Endothelial cell of umbilical vein (primary cell): ENCODE measurements around the gene ADAM20. TPM values are rescaled to one million over a fixed set of nuclear protein-coding genes. Genes with fewer than 3 reads are reported as not detected.

ENCODE experiments used
- Bru-seq: library from RNA; stranded (reverse); fragments of 400-500 nt; gene quantifications from one replicate; lab custom pipeline; 2021; lab: Mats Ljungman, UMichigan
- BruChase-seq, 2 experiments: library from RNA; stranded (reverse); fragments of 400-500 nt; gene quantifications; one replicate each; lab custom pipeline; 2021; lab: Mats Ljungman, UMichigan
- BruUV-seq: library from RNA; stranded (reverse); fragments of 400-500 nt; replicated peaks from 2 replicates; lab custom pipeline; 2021; lab: Mats Ljungman, UMichigan
- CTCF ChIA-PET: fragments of 300-600, 350-600 bp; sonication (Branson Sonifier 250); formaldehyde crosslinking; loops from one replicate; lab custom pipeline; 2021; ENCODE audit warnings: antibody characterized with exemption, inconsistent platforms; lab: Charles Lee
- POLR2A ChIA-PET: fragments of 300-600, 350-600 bp; sonication (Branson Sonifier 250); formaldehyde crosslinking; loops from one replicate; lab custom pipeline; 2021; ENCODE audit warnings: antibody characterized with exemption, inconsistent platforms; lab: Charles Lee
- DNase-seq: peaks from one replicate; pipeline ENCODE4 v3.0.0-alpha.2; 2011; ENCODE audit warnings: low read depth, low spot score
- FAIRE-seq: peaks from 2 replicates; lab custom pipeline; 2011; peaks lifted over from hg19 to GRCh38; lab: Jason Lieb, UNC
- H2AFZ ChIP-seq: 2 replicates; pipeline ENCODE4 v1.6.0; 2012; ENCODE audit warnings: low read depth, low read length, control low read depth, inconsistent platforms
- H3K27ac ChIP-seq: 2 replicates; pipeline ENCODE4 v1.5.1; 2011; ENCODE audit warnings: low read depth, mild to moderate bottlenecking, control low read depth, low read length, moderate library complexity; ENCODE audit not compliant: insufficient read depth
- H3K27me3 ChIP-seq, 2 experiments: 2 replicates each; pipeline versions ENCODE4 v1.6.0 to v1.6.1; 2011; ENCODE audit warnings: low read length in 2 of 2, mixed read lengths in 1 of 2; ENCODE audit not compliant: control insufficient read depth in 2 of 2, insufficient read depth in 2 of 2
- H3K36me3 ChIP-seq, 2 experiments: 2 replicates in 1 of 2; 3 replicates in 1 of 2; pipeline ENCODE4 v1.5.1; 2011; ENCODE audit warnings: low read length in 2 of 2, mild to moderate bottlenecking in 1 of 2, moderate library complexity in 1 of 2; ENCODE audit not compliant: control insufficient read depth in 2 of 2, insufficient read depth in 2 of 2; ENCODE audit errors: extremely low read depth in 1 of 2
- H3K4me1 ChIP-seq: 3 replicates; pipeline ENCODE4 v1.5.1; 2011; ENCODE audit warnings: mild to moderate bottlenecking, low read length; ENCODE audit not compliant: control insufficient read depth, insufficient read depth; ENCODE audit errors: extremely low read depth
- H3K4me2 ChIP-seq: 2 replicates; pipeline ENCODE4 v1.6.1; 2011; ENCODE audit warnings: low read length, control low read depth, mixed read lengths; ENCODE audit not compliant: insufficient read depth
- H3K4me3 ChIP-seq, 3 experiments: fragments of 200-600 bp in 1 of 3; sonication (generic), shearing (Covaris generic) in 1 of 3; replicated peaks in 1 of 3; 2 replicates each; pipeline ENCODE4 v1.5.1; 2011 to 2016; ENCODE audit warnings: control low read depth in 3 of 3, low read length in 3 of 3, mild to moderate bottlenecking in 2 of 3, inconsistent platforms in 1 of 3, low read depth in 1 of 3, moderate library complexity in 1 of 3; ENCODE audit not compliant: insufficient read depth in 1 of 3
- H3K79me2 ChIP-seq: 2 replicates; pipeline ENCODE4 v1.6.0; 2012; ENCODE audit warnings: low read length, inconsistent platforms; ENCODE audit not compliant: control insufficient read depth, insufficient read depth
- H3K9ac ChIP-seq: replicated peaks from 2 replicates; pipeline ENCODE3; 2011; ENCODE audit warnings: low read length, control low read depth; ENCODE audit not compliant: insufficient read depth; ENCODE audit errors: extremely low read depth
- H3K9me1 ChIP-seq: replicated peaks from 3 replicates; pipeline ENCODE4 v1.6.0; 2011; ENCODE audit warnings: mild to moderate bottlenecking, low read length; ENCODE audit not compliant: control insufficient read depth, insufficient read depth; ENCODE audit errors: extremely low read depth
- H3K9me3 ChIP-seq: replicated peaks from 2 replicates; pipeline ENCODE4 v1.5.1; 2012; ENCODE audit warnings: low read length, inconsistent platforms; ENCODE audit not compliant: control insufficient read depth, insufficient read depth
- H4K20me1 ChIP-seq: replicated peaks from 2 replicates; pipeline ENCODE3; 2011; ENCODE audit warnings: mild to moderate bottlenecking, low read length; ENCODE audit not compliant: control insufficient read depth, insufficient read depth; ENCODE audit errors: extremely low read depth
- CTCF ChIP-seq, 2 donors: IDR thresholded peaks; 1 replicate in 1 of 2; 2 replicates in 1 of 2; pipeline ENCODE4 v1.5.1; 2011; ENCODE audit warnings: low read length in 2 of 2, mild to moderate bottlenecking in 2 of 2, moderate library complexity in 2 of 2, control low read depth in 1 of 2, inconsistent platforms in 1 of 2, low read depth in 1 of 2; ENCODE audit not compliant: insufficient read depth in 1 of 2; ENCODE audit errors: extremely low read depth in 1 of 2
- EZH2 ChIP-seq: IDR thresholded peaks from 2 replicates; pipeline ENCODE4 v1.6.1; 2012; ENCODE audit warnings: borderline replicate concordance, low read depth, mild to moderate bottlenecking, moderate library complexity, low read length, inconsistent platforms; ENCODE audit not compliant: severe bottlenecking
- FOS ChIP-seq: IDR thresholded peaks from 2 replicates; pipeline ENCODE4 v1.6.1; 2011; ENCODE audit warnings: mild to moderate bottlenecking, low read length, moderate library complexity, borderline replicate concordance; ENCODE audit not compliant: insufficient read depth
- GATA2 ChIP-seq: IDR thresholded peaks from 2 replicates; pipeline ENCODE4 v1.7.0; 2011; ENCODE audit warnings: low read depth, mild to moderate bottlenecking, moderate library complexity, mixed read lengths, low read length; ENCODE audit not compliant: insufficient read length, insufficient read depth
- JUN ChIP-seq: IDR thresholded peaks from 2 replicates; pipeline ENCODE4 v1.6.1; 2011; ENCODE audit warnings: borderline replicate concordance, low read depth; ENCODE audit not compliant: insufficient read length, insufficient read depth
- MAX ChIP-seq: IDR thresholded peaks from 2 replicates; pipeline ENCODE4 v1.6.1; 2011; ENCODE audit not compliant: insufficient read depth, insufficient read length
- MYC ChIP-seq: IDR thresholded peaks from one replicate; pipeline ENCODE4 v1.6.1; 2011; ENCODE audit warnings: mild to moderate bottlenecking, low read depth, low read length
- POLR2A ChIP-seq: IDR thresholded peaks from 2 replicates; pipeline ENCODE4 v1.6.1; 2012; ENCODE audit warnings: low read depth, mild to moderate bottlenecking, control low read depth, low read length
- POLR2AphosphoS5 ChIP-seq: IDR thresholded peaks from 2 replicates; pipeline ENCODE4 v1.6.1; 2012; ENCODE audit warnings: low read depth, mild to moderate bottlenecking, control low read depth, low read length, moderate library complexity; ENCODE audit not compliant: insufficient read depth
- dilution Hi-C: fragments of 300-500 bp; cut with MboI; formaldehyde crosslinking; loops from one replicate; pipeline ENCODE4 v1.15.0; 2019; ENCODE audit warnings: low sequenced_read_pairs; ENCODE audit not compliant: extremely low pct_ligation_motif_present
- intact Hi-C: fragments of 100-400 bp; cut with micrococcal nuclease; formaldehyde crosslinking; loops from one replicate; pipeline ENCODE4 v1.10.0; 2022
- long read RNA-seq: library from polyadenylated mRNA; stranded (forward); transcript quantifications from one replicate; pipeline ENCODE4 v2.0.0, GENCODE V29; 2021
- polyA minus RNA-seq, 3 experiments: library from RNA; depleted of rRNA, polyadenylated mRNA; stranded (reverse); fragments of >200 nt; gene quantifications; 1 replicate in 1 of 3; 2 replicates in 2 of 3; pipeline ENCODE4 v1.2.3, GENCODE V29; 2011
- polyA plus RNA-seq, 4 experiments: library from polyadenylated mRNA; depleted of rRNA in 3 of 4; stranded (reverse) in 3 of 4; unstranded in 1 of 4; fragments of >200 nt; gene quantifications; 2 replicates each; pipeline versions ENCODE4 v1.2.1 to v1.2.3, GENCODE V29; 2011 to 2012; ENCODE audit warnings: missing spikeins in 1 of 4
- total RNA-seq: library from RNA; stranded (reverse); gene quantifications from 2 replicates; pipeline ENCODE4 v1.2.3, GENCODE V29; 2021

The ADAM20 gene
- total RNA-seq: 0.44 and 0.66 TPM in 2 replicates
- polyA plus RNA-seq: 0.06 and 0.10 TPM in 2 replicates
- 0.07 TPM in 1 of 2 replicates, not detected in the other for polyA plus RNA-seq (2011; cell fraction: cytosol; rRNA removed)
- 0.90 and 1.0 TPM in 2 replicates for polyA plus RNA-seq (2011; cell fraction: nucleus; rRNA removed)
- polyA plus RNA-seq (2012): not detected in 2 replicates
- polyA minus RNA-seq: 2.0 and 3.4 TPM in 2 replicates
- polyA minus RNA-seq (2011; cell fraction: cytosol; rRNA and poly(A)+ RNA removed): not detected
- polyA minus RNA-seq (2011; cell fraction: nucleus; rRNA and poly(A)+ RNA removed): 5.7 and 7.5 TPM in 2 replicates
- percentile 42 among the genes with signal in this experiment for Bru-seq, nascent RNA
- BruChase-seq, experiment 1, labeled RNA remaining after a 6-hour chase: percentile 89 among the genes with signal in this experiment
- percentile 88 among the genes with signal in this experiment for BruChase-seq, experiment 2, labeled RNA remaining after a 2-hour chase
- long read RNA-seq: 0 reads

GRCh38 chr14:70534904-70535303, at the start of gene ADAM20:
Gene ADAM20 (minus strand): TSS chr14:70535004. CDS start chr14:70524757, 10,247 bp downstream.
- H3K4me3 ChIP-seq: no peak within 1 kb of the TSS
- CTCF ChIA-PET: no interaction called here

More at GRCh38 chr14:70534904-70535303, at the start of gene ADAM20:
- Histone ChIP-seq H3K9me3 (no peaks in the 10 kb centered on the region), H3K4me1 (no peaks in the 10 kb centered on the region), H3K36me3 (no peaks in the 10 kb centered on the region), H3K9me1 (no peaks in the 10 kb centered on the region), H4K20me1 (no peaks in the 10 kb centered on the region), H3K27me3 (no peaks in the 10 kb centered on the region), H3K79me2 (no peaks in the 10 kb centered on the region), H2AFZ (no peak within 1 kb of the TSS), H3K27ac (no peak within 1 kb of the TSS), H3K4me2 (no peak within 1 kb of the TSS), H3K9ac (no peak within 1 kb of the TSS)
- DNase-seq (no peak), FAIRE-seq (no peak)
- dilution Hi-C loops (no loop called here), intact Hi-C loops (no loop called here)
- BruUV-seq: no TSS peak
- TF ChIP-seq EZH2: no peak
- TF ChIP-seq POLR2A: no peak
- TF ChIP-seq GATA2: no peak
- TF ChIP-seq MAX: no peak
- TF ChIP-seq POLR2AphosphoS5: no peak
- TF ChIP-seq MYC: no peak
- TF ChIP-seq FOS: no peak
- TF ChIP-seq JUN: no peak
- no peak for TF ChIP-seq CTCF (IDR thresholded peaks at IDR 0.05; ENCODE audit: extremely low read depth in 1 of 2, insufficient read depth in 1 of 2, low read depth in 1 of 2, low read length in 2 of 2)
- POLR2A ChIA-PET: no interaction called here
